ENCODE results near the gene SLC4A1. TPM values are rescaled to one million over a fixed set of nuclear protein-coding genes. Genes with fewer than 3 reads are reported as not detected.

The SLC4A1 gene
- total and polyA plus RNA-seq, 2 experiments from 2014 or later, result not detected

GRCh38 chr17:44216173-44216572 lies 51.8 kb downstream of the SLC4A1 start:
- H3K4me3 ChIP-seq, result no peak overlapping the region
- H3K27ac ChIP-seq, result no peak overlapping the region
- DNase-seq, result no peak
- WGBS, 2 experiments (ENCODE audit: low coverage in 1 of 2, low lambda C conversion rate in 2 of 2, missing lambda C conversion rate in 2 of 2), result 86 to 87% methylated on average over 5 of the region's 5 CpGs
- peaks cover 14% of the 10 kb centered on the region; the same call in 1 of the 2 replicates for H3K4me1 ChIP-seq (ENCODE audit: insufficient read depth)
- no peak overlapping the region for H2AFZ ChIP-seq
- H3K4me2 ChIP-seq (ENCODE audit: unreplicated experiment), result no peak overlapping the region
- in situ Hi-C loops (cut with MboI), result loop anchor here (25.0 kb wide), 2 partner anchors 321 to 421 kb away; no protein-coding TSS in a partner anchor
- peaks cover 24% of the 10 kb centered on the region for H3K36me3 ChIP-seq (ENCODE audit: low read depth)
- no peaks in the 10 kb centered on the region for H3K9me2 ChIP-seq (ENCODE audit: insufficient read depth)
- no peak for TF ChIP-seq EZH2 (IDR thresholded peaks at IDR 0.05; ENCODE audit: insufficient read depth, poor library complexity, severe bottlenecking)
- no peak for TF ChIP-seq EZH2phosphoT487 (IDR thresholded peaks at IDR 0.05; ENCODE audit: insufficient read depth, low read depth)
- H3K9ac ChIP-seq, result no peak overlapping the region
- H4K20me1 ChIP-seq (ENCODE audit: insufficient read depth), result no peaks in the 10 kb centered on the region
- H3F3A ChIP-seq (ENCODE audit: insufficient read depth), result peaks cover 14% of the 10 kb centered on the region; the same call in 1 of the 2 replicates
- no peaks in the 10 kb centered on the region for H3K9me3 ChIP-seq (ENCODE audit: low read depth)
- H3K27me3 ChIP-seq (replicated peaks; ENCODE audit: insufficient read depth), result no peaks in the 10 kb centered on the region
- H3K79me2 ChIP-seq (ENCODE audit: insufficient read depth), result peaks cover 42% of the 10 kb centered on the region

DNA sequence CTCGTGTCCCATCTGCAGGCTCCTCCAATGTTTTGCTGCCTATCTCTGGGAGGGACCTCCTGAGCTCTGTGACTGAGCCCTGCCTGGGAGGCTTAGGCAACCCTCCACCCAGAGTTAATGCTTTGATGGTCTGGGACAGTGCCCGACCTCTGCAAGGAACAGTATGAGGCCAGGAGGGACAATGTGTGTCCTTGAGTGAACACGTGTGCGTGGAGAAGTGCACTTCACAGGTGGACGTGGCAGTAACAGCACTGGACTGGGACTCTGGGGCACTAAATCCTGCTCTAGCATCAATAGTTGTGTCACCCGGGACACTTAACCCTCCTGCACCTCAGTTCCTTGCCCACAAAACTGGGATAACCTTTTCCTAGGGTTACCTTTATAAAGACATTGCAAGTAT lies 53.0 kb downstream of the SLC4A1 start:
- DNase-seq, result no peak
- Histone ChIP-seq H3K27me3 (replicated peaks; ENCODE audit: insufficient read depth) (no peaks in the 10 kb centered on the region), H3F3A (ENCODE audit: insufficient read depth) (peaks cover 19% of the 10 kb centered on the region), H3K36me3 (ENCODE audit: low read depth) (peaks cover 24% of the 10 kb centered on the region), H3K4me2 (ENCODE audit: unreplicated experiment) (no peak overlapping the region), H3K79me2 (ENCODE audit: insufficient read depth) (peaks cover 36% of the 10 kb centered on the region), H3K27ac (no peak overlapping the region), H2AFZ (no peak overlapping the region), H3K9me2 (ENCODE audit: insufficient read depth) (no peaks in the 10 kb centered on the region), H3K9me3 (ENCODE audit: low read depth) (no peaks in the 10 kb centered on the region), H3K9ac (no peak overlapping the region), H4K20me1 (ENCODE audit: insufficient read depth) (no peaks in the 10 kb centered on the region), H3K4me1 (ENCODE audit: insufficient read depth) (peaks cover 20% of the 10 kb centered on the region), H3K4me3 (no peak overlapping the region)
- in situ Hi-C loops (cut with MboI), result loop anchor here (25.0 kb wide), 2 partner anchors 322 to 422 kb away; no protein-coding TSS in a partner anchor
- WGBS, 2 experiments (ENCODE audit: low coverage in 1 of 2, low lambda C conversion rate in 2 of 2, missing lambda C conversion rate in 2 of 2), result 97% methylated on average over 6 of the region's 6 CpGs
- TF ChIP-seq EZH2 (IDR thresholded peaks at IDR 0.05; ENCODE audit: insufficient read depth, poor library complexity, severe bottlenecking), result no peak
- no peak for TF ChIP-seq EZH2phosphoT487 (IDR thresholded peaks at IDR 0.05; ENCODE audit: insufficient read depth, low read depth)

GRCh38 chr17:44214230-44214494 lies 53.8 kb downstream of the SLC4A1 start:
- DNase-seq, result no peak
- no peaks in the 10 kb centered on the region for H3K27me3 ChIP-seq (replicated peaks; ENCODE audit: insufficient read depth)
- TF ChIP-seq EZH2 (IDR thresholded peaks at IDR 0.05; ENCODE audit: insufficient read depth, poor library complexity, severe bottlenecking), result no peak
- no peak for TF ChIP-seq EZH2phosphoT487 (IDR thresholded peaks at IDR 0.05; ENCODE audit: insufficient read depth, low read depth)
- peaks cover 36% of the 10 kb centered on the region for H3K79me2 ChIP-seq (ENCODE audit: insufficient read depth)
- no peak overlapping the region for H3K9ac ChIP-seq
- in situ Hi-C loops (cut with MboI), result loop anchor here (25.0 kb wide), 2 partner anchors 323 to 423 kb away; no protein-coding TSS in a partner anchor
- no peaks in the 10 kb centered on the region for H4K20me1 ChIP-seq (ENCODE audit: insufficient read depth)
- peaks cover 24% of the 10 kb centered on the region for H3K36me3 ChIP-seq (ENCODE audit: low read depth)
- no peaks in the 10 kb centered on the region for H3K9me2 ChIP-seq (ENCODE audit: insufficient read depth)
- H3K4me3 ChIP-seq, result no peak overlapping the region
- WGBS, 2 experiments (ENCODE audit: low coverage in 1 of 2, low lambda C conversion rate in 2 of 2, missing lambda C conversion rate in 2 of 2), result 100% methylated on average over 1 of the region's 1 CpG
- no peak overlapping the region for H3K27ac ChIP-seq
- peaks cover 25% of the 10 kb centered on the region for H3K4me1 ChIP-seq (ENCODE audit: insufficient read depth)
- H3F3A ChIP-seq (ENCODE audit: insufficient read depth), result peaks cover 27% of the 10 kb centered on the region
- H3K4me2 ChIP-seq (ENCODE audit: unreplicated experiment), result no peak overlapping the region
- no peaks in the 10 kb centered on the region for H3K9me3 ChIP-seq (ENCODE audit: low read depth)
- H2AFZ ChIP-seq, result no peak overlapping the region

DNA sequence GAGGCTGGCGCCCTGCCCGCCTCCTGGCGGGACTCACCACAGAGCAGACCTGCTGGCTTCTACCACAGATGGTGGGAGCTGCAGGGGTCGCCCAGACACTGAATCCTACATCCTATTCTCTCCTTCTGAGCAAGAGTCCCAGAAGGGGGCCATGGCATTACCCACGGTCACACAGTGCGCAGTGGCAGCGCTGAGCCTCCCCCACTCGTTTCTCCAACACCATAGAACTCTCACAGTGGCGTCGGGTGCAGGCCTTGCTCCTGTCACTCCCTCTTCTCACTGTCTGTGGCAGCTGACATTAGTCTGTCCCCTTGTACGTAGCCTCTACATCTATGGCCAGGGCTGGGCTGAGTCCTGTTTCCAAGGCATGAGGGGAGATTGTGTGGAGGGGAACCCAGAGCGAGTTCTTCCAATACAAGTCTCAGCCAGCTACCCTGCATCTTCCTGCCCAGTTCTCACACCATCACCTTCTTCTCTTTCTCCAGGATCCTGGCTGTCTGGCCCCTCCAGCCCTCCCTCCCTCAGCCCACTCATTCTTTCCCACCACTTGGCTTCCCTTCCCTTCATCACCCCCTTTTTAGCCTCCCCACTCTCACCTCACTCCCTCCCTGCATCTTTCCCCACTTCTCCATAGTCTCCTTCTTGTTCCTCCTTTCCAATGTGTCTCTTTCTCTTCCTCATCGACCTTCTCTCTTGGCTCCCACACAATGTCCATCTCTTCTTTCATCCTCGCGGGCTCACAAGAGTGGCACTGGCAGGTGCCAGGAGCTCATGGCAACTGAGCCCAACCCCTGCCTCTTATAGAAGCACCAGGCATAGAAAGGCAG lies 54.3 kb downstream of the SLC4A1 start:
- Histone ChIP-seq H3K36me3 (ENCODE audit: low read depth) (peaks cover 24% of the 10 kb centered on the region), H3K9me2 (ENCODE audit: insufficient read depth) (no peaks in the 10 kb centered on the region), H3K9ac (no peak overlapping the region), H4K20me1 (ENCODE audit: insufficient read depth) (no peaks in the 10 kb centered on the region), H3K9me3 (ENCODE audit: low read depth) (no peaks in the 10 kb centered on the region), H3K4me2 (ENCODE audit: unreplicated experiment) (no peak overlapping the region), H2AFZ (no peak overlapping the region), H3K27ac (no peak overlapping the region), H3K4me1 (ENCODE audit: insufficient read depth) (peaks cover 31% of the 10 kb centered on the region), H3F3A (ENCODE audit: insufficient read depth) (peaks cover 32% of the 10 kb centered on the region), H3K4me3 (no peak overlapping the region), H3K79me2 (ENCODE audit: insufficient read depth) (peaks cover 36% of the 10 kb centered on the region), H3K27me3 (replicated peaks; ENCODE audit: insufficient read depth) (no peaks in the 10 kb centered on the region)
- DNase-seq, result no peak
- 80 to 85% methylated on average over 15 of the region's 15 CpGs for WGBS, 2 experiments (ENCODE audit: low coverage in 1 of 2, low lambda C conversion rate in 2 of 2, missing lambda C conversion rate in 2 of 2)
- in situ Hi-C loops (cut with MboI), result loop anchor here (25.0 kb wide), 2 partner anchors 324 to 424 kb away; no protein-coding TSS in a partner anchor
- no peak for TF ChIP-seq EZH2phosphoT487 (IDR thresholded peaks at IDR 0.05; ENCODE audit: insufficient read depth, low read depth)
- no peak for TF ChIP-seq EZH2 (IDR thresholded peaks at IDR 0.05; ENCODE audit: insufficient read depth, poor library complexity, severe bottlenecking)
